ENCODE results near the gene KMT5C. TPM values are rescaled to one million over a fixed set of nuclear protein-coding genes. Genes with fewer than 3 reads are reported as not detected.

KMT5C gene
- total RNA-seq, 1 experiment from 2014 or later = 12.9 TPM

DNA sequence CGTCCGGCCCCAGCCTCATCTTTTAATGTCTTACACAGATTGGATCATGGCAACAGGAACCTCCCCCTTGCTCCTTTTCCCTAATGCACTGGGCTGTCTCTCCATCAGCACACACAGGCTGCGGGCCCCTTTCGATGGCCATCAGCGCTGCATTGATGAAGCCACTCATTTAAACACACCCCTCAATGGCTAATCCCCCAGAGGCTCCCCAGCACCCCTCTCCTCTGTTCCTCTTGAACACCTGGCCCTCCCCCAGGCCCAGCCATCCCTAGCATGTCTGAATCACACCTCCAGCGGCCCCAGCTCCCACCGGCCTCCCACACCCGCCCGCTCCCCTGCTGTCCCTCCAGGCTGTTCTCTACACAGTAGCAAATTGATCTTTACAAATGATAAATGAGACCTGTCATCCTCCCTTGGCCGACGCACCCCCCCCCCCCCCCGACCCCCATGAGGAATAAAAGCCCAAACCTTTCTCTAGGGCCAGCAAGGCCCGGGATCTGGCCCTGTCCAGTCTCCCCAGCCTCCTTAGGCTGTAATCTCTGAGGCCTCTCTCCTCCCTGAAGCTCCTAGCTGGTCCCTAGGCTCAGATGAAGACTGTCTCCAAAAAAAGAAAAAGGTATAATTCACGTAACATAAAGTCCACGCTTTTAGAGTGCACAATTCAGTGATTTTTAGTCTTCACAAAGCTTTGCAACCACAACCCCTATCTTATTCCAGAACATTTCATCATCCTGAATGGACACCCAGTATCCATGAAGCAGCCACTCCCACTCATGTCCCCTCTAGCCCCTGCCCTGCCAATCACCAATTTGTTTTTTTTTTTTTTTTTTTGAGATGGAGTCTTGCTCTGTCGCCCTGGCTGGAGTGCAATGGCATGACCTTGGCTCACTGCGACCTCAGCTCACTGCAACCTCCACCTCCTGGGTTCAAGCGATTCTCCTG, 53.4 kb downstream of the KMT5C start:
- no peak for DNase-seq (ENCODE audit: unreplicated experiment)
- Mint-ChIP-seq H3K9me3 (ENCODE audit: unreplicated experiment) (no peaks in the 10 kb centered on the region), H3K27ac (ENCODE audit: low read depth, unreplicated experiment) (no peak overlapping the region), H3K4me1 (ENCODE audit: insufficient read depth, unreplicated experiment) (peaks cover 21% of the 10 kb centered on the region), H3K4me3 (ENCODE audit: unreplicated experiment) (no peak overlapping the region), H3K27me3 (ENCODE audit: insufficient read depth, unreplicated experiment) (no peaks in the 10 kb centered on the region), H3K36me3 (ENCODE audit: insufficient read depth, unreplicated experiment) (peaks cover 46% of the 10 kb centered on the region)
- TF ChIP-seq, protein P1, sequence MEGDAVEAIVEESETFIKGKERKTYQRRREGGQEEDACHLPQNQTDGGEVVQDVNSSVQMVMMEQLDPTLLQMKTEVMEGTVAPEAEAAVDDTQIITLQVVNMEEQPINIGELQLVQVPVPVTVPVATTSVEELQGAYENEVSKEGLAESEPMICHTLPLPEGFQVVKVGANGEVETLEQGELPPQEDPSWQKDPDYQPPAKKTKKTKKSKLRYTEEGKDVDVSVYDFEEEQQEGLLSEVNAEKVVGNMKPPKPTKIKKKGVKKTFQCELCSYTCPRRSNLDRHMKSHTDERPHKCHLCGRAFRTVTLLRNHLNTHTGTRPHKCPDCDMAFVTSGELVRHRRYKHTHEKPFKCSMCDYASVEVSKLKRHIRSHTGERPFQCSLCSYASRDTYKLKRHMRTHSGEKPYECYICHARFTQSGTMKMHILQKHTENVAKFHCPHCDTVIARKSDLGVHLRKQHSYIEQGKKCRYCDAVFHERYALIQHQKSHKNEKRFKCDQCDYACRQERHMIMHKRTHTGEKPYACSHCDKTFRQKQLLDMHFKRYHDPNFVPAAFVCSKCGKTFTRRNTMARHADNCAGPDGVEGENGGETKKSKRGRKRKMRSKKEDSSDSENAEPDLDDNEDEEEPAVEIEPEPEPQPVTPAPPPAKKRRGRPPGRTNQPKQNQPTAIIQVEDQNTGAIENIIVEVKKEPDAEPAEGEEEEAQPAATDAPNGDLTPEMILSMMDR (IDR thresholded peaks at IDR 0.05; ENCODE audit: unreplicated experiment) = no peak
- POLR2A ChIA-PET = interaction anchor here (0.6 to 7.2 kb wide), 8 partner anchors 14 to 258 kb away, joined by 3 to 57 read pairs (median 3); partner anchors contain the start of genes PPP6R1 and UBE2S
- no TSS peak for BruUV-seq (replicated peaks)
- intact Hi-C loops (cut with micrococcal nuclease) = no loop called here
- CTCF ChIA-PET = interaction anchor here (0.6 to 2.2 kb wide), 5 partner anchors 91 to 503 kb away, joined by 3 to 8 read pairs (median 4); no protein-coding TSS in a partner anchor

Other genes starting within 250 kb of the KMT5C start
- 76.4 and 88.6 TPM in 2 replicates for gene PPP1R12C, start 222.2 kb upstream of the KMT5C start, total RNA-seq (2022)
- 32.3 and 46.8 TPM in 2 replicates for gene TNNT1, start 190.7 kb upstream of the KMT5C start, total RNA-seq (2022)
- 0.89 TPM in 1 of 2 replicates, not detected in the other for gene TNNI3, start 182.1 kb upstream of the KMT5C start, total RNA-seq (2022)
- 3.9 and 4.9 TPM in 2 replicates for gene DNAAF3, start 173.3 kb upstream of the KMT5C start, total RNA-seq (2022)
- gene SYT5, start 159.6 kb upstream of the KMT5C start, total RNA-seq (2022) = not detected in 2 replicates
- 0.56 and 2.3 TPM in 2 replicates for gene PTPRH, start 130.4 kb upstream of the KMT5C start, total RNA-seq (2022)
- gene TMEM86B, start 111.1 kb upstream of the KMT5C start, total RNA-seq (2022) = 4.2 and 4.7 TPM in 2 replicates
- gene PPP6R1, start 80.9 kb upstream of the KMT5C start, total RNA-seq (2022) = 70.6 and 78.9 TPM in 2 replicates
- 49.2 and 53.1 TPM in 2 replicates for gene HSPBP1, start 59.8 kb upstream of the KMT5C start, total RNA-seq (2022)
- 3.8 and 5.1 TPM in 2 replicates for gene BRSK1, start 55.9 kb upstream of the KMT5C start, total RNA-seq (2022)
- gene TMEM150B, start 14.5 kb upstream of the KMT5C start, total RNA-seq (2022) = not detected in 2 replicates
- gene COX6B2, start 14.8 kb downstream of the KMT5C start, total RNA-seq (2022) = 0.33 and 0.93 TPM in 2 replicates
- gene GARIN5B, start 23.4 kb downstream of the KMT5C start, total RNA-seq (2022) = not detected in 2 replicates
- 4.2 TPM in 2 replicates for gene IL11, start 30.6 kb downstream of the KMT5C start, total RNA-seq (2022)
- 0.58 and 0.59 TPM in 2 replicates for gene TMEM190, start 37.0 kb downstream of the KMT5C start, total RNA-seq (2022)
- gene TMEM238, start 44.4 kb downstream of the KMT5C start, total RNA-seq (2022) = 10.6 and 14.9 TPM in 2 replicates
- 2,816 and 2,868 TPM in 2 replicates for gene RPL28, start 46.1 kb downstream of the KMT5C start, total RNA-seq (2022)
- gene UBE2S, start 67.9 kb downstream of the KMT5C start, total RNA-seq (2022) = 331 and 345 TPM in 2 replicates
- gene SHISA7, start 103.4 kb downstream of the KMT5C start, total RNA-seq (2022) = not detected in 2 replicates
- gene ISOC2, start 121.8 kb downstream of the KMT5C start, total RNA-seq (2022) = 34.3 and 59.9 TPM in 2 replicates
- 0.23 and 0.32 TPM in 2 replicates for gene C19orf85, start 124.9 kb downstream of the KMT5C start, total RNA-seq (2022)
- gene ZNF628, start 136.7 kb downstream of the KMT5C start, total RNA-seq (2022) = 6.2 and 12.1 TPM in 2 replicates
- 16.6 and 22.8 TPM in 2 replicates for gene NAT14, start 145.3 kb downstream of the KMT5C start, total RNA-seq (2022)
- 0.33 and 0.59 TPM in 2 replicates for gene SSC5D, start 148.6 kb downstream of the KMT5C start, total RNA-seq (2022)
- not detected in 2 replicates for gene SBK2, start 197.3 kb downstream of the KMT5C start, total RNA-seq (2022)
- gene SBK3, start 205.7 kb downstream of the KMT5C start, total RNA-seq (2022) = not detected in 2 replicates
- 11.6 and 12.6 TPM in 2 replicates for gene ZNF579, start 241.0 kb downstream of the KMT5C start, total RNA-seq (2022)

All from MCF 10A (cell line).